ENCODE measurements around the gene CD8A. TPM values are rescaled to one million over a fixed set of nuclear protein-coding genes. Genes with fewer than 3 reads are reported as not detected.

The CD8A gene
- total RNA-seq, result not detected in 2 replicates

DNA sequence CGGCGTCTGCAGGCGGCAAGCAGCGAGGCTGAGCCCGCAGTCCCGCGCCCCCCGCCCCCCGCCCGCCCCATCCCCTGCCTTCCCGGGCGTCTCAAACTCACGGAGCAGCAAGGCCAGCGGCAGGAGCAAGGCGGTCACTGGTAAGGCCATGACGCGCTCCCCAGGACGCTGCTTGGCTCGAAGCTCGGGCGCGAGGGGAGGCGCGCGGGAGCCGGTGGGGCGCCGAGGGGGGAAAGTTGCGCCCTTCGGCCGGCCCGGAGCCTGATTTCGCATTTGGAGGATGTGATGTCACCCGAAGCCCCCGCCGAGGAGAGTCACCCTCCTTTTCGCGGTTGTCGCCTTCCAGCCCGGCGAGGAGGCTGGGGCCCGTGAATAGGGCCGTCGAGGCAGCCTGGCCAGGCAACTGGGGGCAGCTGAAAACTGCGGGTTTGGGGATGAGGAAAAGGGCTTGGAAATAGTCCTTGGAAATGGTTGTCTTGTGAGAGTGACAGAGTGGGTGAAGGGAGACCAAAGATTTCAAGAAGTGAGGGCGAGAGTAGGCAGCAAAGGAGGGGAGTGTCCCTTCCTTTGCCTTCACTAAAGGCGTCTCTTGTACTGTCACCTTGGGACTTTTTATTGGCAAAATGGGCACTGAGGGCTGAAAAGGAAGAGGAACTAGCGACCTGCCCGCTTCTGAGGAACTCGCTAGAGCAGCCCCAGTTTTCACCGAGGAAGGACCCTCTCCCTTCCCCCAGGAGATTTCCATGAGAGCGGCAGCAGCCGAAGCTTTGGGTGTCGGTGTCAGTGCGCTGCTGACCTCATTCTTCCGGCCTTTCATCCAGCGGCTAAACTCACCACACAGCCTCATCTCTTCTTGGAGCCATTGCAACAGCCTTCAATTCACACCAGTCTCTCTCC lies at the start of gene CD8A:
Gene CD8A (minus strand): TSS at position 238 of the 897 bp plus-strand sequence. CDS start 88 bp downstream, at position 150.

Other genes starting within 250 kb of the CD8A start
- gene CHMP3, start 227.5 kb downstream of the CD8A start, total RNA-seq, result 48.4 and 163 TPM in 2 replicates
- gene RNF103, start 167.0 kb downstream of the CD8A start, total RNA-seq, result 13.8 and 29.7 TPM in 2 replicates
- gene RMND5A, start 70.6 kb downstream of the CD8A start, total RNA-seq, result 36.1 and 79.5 TPM in 2 replicates
- not detected in 2 replicates for gene CD8B, start 71.0 kb upstream of the CD8A start, total RNA-seq
- gene RGPD1, start 151.2 kb upstream of the CD8A start, total RNA-seq, result 0.25 and 0.49 TPM in 2 replicates
- gene PLGLB1, start 230.9 kb upstream of the CD8A start, total RNA-seq, result 0.16 and 5.9 TPM in 2 replicates

All from bladder microvascular endothelial cell (primary cell).